ENCODE results near the gene IFNGR1. TPM values are rescaled to one million over a fixed set of nuclear protein-coding genes. Genes with fewer than 3 reads are reported as not detected.

Gene IFNGR1
- total RNA-seq: 239 TPM
- long read RNA-seq, transcript IFNGR1-201 (7 exons, 2,139 nt): major isoform, 740 of 788 reads
- long read RNA-seq, partial matches to known transcripts: 11 of 788 reads
- long read RNA-seq, other reads (novel, unspliced or antisense): 28 of 788 reads

DNA sequence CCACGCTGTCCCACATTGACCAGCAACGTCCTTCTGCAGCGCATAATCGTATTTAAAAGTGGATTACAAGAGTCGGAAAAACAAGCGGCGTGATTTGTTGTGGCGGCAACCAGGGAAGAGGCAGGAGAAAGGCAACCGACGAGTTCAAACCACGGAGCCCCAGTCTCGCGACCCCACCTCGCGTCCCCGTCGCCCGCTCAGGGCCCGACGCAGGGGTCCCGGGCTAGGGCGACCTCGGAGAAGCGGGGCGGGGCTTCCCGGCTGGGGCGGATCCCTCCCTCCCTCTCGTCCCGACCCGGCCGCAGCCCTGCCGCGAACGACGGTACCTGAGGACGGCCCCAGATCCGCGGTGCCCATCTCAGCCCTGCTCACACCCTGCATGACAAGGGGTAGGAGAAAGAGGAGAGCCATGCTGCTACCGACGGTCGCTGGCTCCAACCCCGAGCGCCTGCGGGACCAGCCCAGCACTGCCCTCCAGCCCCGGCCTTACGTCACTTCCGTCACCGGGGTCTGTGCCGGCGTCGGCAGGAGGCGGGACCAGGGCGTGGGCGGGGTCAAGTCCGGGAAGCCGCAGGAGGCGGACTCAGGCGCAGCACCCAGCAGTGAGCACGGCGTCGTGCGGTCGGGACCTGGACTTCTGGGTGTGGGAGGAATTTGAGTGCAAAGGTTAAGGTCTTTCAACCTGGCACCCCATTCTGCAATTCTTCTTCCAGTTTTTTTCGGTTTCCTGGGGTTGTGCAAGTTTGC is at the start of gene IFNGR1:
TSS of gene IFNGR1 (minus strand) at position 469 of the 747 bp plus-strand sequence. CDS start at position 411, 58 bp downstream.
- Histone ChIP-seq H3K27me3 (no peaks in the 10 kb centered on the region), H3K27ac (peak within 1 kb of the TSS; percentile 100), H3K4me3 (peak within 1 kb of the TSS; percentile 86), H3K36me3 (no peaks in the 10 kb centered on the region), H3K4me1 (peaks cover 67% of the 10 kb centered on the region), H3K9me3 (no peaks in the 10 kb centered on the region)
- peak; percentile 100 for DNase-seq
- TF ChIP-seq CTCF (IDR thresholded peaks at IDR 0.05): no peak
- peak; percentile 95 for ATAC-seq
- intact Hi-C loops (cut with DNase I): no loop called here

GRCh38 chr6:137268911-137269310 is 49.7 kb upstream of the IFNGR1 start:
- Histone ChIP-seq H3K27ac (no peak overlapping the region), H3K4me3 (no peak overlapping the region), H3K4me1 (peaks cover 13% of the 10 kb centered on the region), H3K36me3 (no peaks in the 10 kb centered on the region), H3K27me3 (no peaks in the 10 kb centered on the region), H3K9me3 (no peaks in the 10 kb centered on the region)
- DNase-seq: no peak
- intact Hi-C loops (cut with DNase I): no loop called here
- no peak for ATAC-seq
- TF ChIP-seq CTCF (IDR thresholded peaks at IDR 0.05): no peak

GRCh38 chr6:137266309-137266586 is 47.1 kb upstream of the IFNGR1 start:
- ATAC-seq: peak; percentile 60
- H3K4me1 ChIP-seq: peaks cover 23% of the 10 kb centered on the region
- intact Hi-C loops (cut with DNase I): no loop called here
- TF ChIP-seq CTCF (IDR thresholded peaks at IDR 0.05): no peak
- H3K27me3 ChIP-seq: no peaks in the 10 kb centered on the region
- H3K9me3 ChIP-seq: no peaks in the 10 kb centered on the region
- H3K36me3 ChIP-seq: no peaks in the 10 kb centered on the region
- no peak overlapping the region for H3K27ac ChIP-seq
- H3K4me3 ChIP-seq: no peak overlapping the region
- no peak for DNase-seq

DNA sequence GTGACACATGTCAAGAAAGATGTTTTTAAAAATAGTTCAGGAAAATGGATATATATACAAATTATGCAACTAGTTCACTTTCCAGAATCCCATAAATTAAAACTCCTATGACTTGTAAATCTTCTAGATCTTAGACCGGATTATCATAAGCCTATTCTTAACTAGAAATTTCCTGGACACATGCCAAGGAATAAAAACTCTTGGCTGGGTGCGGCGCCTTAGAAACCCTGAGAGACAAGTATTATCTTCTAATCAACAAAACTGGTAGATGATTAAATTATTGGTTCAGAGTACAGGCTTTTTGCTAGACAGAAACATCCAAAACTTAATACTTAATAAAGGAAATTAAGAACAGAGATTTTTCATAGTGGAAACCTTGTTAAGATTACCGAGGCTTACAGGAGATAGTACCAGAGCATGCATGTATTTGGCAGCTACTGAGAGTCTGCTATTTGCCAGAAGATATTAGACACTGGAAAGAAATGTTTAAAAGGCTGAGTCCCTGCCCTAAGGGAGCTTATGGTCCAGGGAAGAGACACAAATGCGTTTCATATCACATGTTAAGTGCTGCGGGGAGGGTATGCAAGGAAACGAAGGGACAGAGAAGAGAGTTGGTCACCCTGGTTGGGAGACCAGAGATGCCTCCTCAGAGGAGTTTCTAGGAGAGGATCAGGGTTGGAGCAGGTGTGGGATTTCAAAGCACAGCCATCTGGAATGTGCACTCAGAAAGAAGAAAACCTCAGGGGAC is 46.5 kb upstream of the IFNGR1 start:
- intact Hi-C loops (cut with DNase I): no loop called here
- Histone ChIP-seq H3K4me1 (peaks cover 28% of the 10 kb centered on the region), H3K27ac (no peak overlapping the region), H3K4me3 (no peak overlapping the region), H3K9me3 (no peaks in the 10 kb centered on the region), H3K36me3 (no peaks in the 10 kb centered on the region), H3K27me3 (no peaks in the 10 kb centered on the region)
- DNase-seq (no peak), ATAC-seq (no peak)
- TF ChIP-seq CTCF (IDR thresholded peaks at IDR 0.05): no peak

DNA sequence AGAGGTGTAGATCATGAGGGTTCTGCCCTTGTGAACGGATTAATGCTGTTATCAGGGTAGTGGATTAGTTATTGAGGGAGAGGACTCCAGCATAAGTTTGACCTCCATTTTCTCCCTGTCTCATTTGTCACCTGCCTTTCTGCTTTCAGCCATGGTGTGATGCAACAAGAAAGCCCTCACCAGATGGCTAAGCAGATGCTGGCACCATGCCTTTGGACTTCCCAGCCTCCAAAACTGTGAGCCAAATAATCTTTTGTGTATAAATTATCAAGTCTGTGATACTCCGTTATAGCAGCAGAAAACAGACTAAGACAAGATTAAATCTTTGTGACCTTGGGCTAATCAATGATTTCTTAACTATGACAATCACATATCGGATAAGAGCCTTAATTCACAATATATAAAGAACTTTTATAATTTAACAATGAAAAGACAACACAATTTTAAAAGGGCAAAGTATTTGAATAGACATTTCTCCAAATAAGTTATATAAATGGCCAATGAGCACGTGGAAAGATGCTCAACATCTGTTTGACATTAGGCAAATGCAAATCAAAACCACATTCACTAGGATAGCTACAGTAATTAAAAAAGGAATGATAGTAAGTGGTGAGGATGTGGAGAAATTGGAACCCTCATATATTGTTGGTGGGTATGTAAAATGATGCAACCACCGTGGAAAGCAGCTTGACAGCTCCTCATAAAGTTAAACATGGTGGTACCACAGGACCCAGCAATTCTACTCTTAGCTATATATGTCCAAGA is 45.3 kb upstream of the IFNGR1 start:
- H3K27ac ChIP-seq: no peak overlapping the region
- H3K4me1 ChIP-seq: peaks cover 36% of the 10 kb centered on the region
- H3K27me3 ChIP-seq: no peaks in the 10 kb centered on the region
- DNase-seq (no peak), ATAC-seq (no peak)
- TF ChIP-seq CTCF (IDR thresholded peaks at IDR 0.05): no peak
- H3K9me3 ChIP-seq: no peaks in the 10 kb centered on the region
- no peaks in the 10 kb centered on the region for H3K36me3 ChIP-seq
- H3K4me3 ChIP-seq: no peak overlapping the region
- intact Hi-C loops (cut with DNase I): no loop called here

Measured in upper lobe of right lung (tissue), 1 donor.